GM21723 (cell line): ENCODE measurements around the gene ZNF581.
A peak's percentile ranks its signal among the peaks of the same experiment; 100 is the strongest.

Experiments used
- ATAC-seq: cut with Tn5 transposase; IDR thresholded peaks from one replicate; pipeline ENCODE4 v1.9.1; 2021; ENCODE audit warnings: mild to moderate bottlenecking, moderate library complexity; ENCODE audit not compliant: unreplicated experiment

Gene ZNF581

DNA sequence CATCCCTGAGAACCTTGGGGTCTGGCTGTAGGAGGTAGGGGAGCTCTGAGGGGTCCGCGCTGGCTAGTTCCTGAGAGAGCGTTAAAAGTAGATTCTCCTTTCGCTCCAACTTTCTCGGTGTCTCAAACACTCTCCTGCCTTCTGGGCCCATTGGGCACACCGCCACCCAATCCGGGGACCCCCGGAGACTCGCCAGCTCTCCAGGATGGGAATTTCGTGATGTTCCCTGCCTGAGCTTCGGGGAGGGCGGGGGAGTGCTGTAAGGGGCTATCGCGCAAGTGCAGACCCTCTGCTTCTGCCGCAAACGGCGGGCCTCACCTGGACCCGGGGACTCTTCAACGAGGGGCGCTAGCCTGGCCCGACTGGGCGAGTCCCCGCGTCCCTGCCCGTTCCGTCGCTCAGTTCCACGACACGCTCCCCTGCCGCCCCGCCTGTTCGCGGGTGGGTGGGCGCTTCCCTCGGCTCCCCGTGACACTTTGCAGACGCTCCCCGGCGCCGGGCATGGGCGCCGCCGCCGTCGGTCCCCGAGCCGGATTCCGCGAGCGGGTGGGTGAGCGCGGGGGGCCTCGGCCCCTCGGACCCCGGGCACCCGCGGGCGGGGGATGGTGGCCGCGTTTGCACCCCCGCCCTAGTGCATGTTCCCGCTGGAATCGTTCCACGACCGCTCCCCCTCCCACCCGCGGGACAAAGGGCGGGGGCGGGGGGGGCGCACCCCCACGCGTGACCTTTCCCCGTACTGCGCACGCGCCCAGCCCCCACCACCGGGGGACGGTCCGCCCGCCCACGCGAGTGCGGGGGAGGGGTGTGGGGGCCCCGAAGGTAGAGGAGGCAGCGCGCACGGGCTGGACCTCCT, 4.5 kb downstream of the ZNF581 start, which contains the start of gene CCDC106:
Gene CCDC106, plus strand, starts transcription at position 481 of the 853 bp plus-strand sequence. CDS start 835 bp downstream, outside the sequence.
- no peak for ATAC-seq

DNA sequence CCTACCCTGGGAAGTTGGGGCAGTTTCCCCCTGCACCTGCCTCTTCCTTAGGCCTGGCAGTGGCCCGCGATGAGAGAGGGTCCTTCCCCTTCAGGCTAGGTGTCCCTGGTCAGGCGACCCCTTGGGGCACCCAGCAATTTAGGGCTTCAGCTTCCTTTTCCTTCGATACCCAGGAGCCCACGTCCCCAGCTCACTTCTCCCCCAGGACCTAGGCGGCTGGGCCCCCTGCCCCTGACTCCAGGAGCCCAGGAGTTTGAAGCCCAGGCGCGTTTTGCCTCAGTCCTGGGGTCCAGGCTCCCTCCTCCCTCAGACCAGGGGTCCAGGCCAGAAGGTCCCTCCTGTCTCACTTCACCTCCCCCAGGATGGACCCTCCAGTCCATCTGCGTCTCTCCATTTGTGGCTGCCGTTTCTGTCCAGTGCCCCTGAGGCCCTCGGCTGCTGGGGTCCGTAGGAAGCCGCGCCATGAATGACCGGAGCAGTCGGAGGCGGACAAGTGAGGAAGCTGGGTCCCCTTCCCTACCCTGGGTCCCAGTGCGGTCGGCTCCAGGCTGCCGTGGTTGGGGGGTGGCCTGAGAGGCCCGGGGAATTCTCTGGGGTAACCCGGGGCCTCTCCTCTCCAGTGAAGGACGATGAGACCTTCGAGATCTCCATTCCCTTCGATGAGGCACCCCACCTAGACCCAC, 5.3 kb downstream of the ZNF581 start:
- ATAC-seq = no peak

GRCh38 chr19:55649268-55650125, 6.0 kb downstream of the ZNF581 start:
- no peak for ATAC-seq

GRCh38 chr19:55650126-55650557, 6.7 kb downstream of the ZNF581 start:
- ATAC-seq = no peak

DNA sequence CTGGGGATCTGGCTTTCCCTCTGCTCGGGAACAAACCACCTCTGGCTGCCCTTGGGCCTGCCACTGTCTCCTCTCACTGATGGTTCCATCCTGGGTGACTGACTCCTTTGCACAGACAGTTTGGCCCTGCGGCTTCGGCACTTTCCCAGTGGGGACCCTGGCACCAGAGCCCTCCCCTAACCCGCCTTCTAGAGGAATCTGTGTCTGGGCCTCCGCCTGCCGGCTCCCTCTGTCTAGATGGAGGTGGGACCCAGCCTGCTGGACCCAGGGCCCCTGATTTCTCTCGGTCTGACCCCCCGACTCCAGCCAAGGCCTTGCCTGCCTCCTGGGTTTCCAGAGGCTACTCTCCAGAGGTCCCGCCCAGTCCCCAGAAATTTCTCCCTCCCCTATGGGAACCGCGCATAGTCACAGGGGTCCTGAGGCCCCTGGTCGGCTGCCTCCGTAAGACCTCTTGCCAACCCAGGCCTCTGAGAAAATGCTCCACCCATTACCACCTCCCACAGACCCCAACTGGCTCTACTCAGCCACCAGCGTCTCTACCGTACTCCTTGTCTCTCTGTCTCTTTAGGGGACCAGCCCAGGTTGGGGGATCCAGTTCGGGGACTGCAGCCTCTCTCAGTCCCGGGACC, 7.3 kb downstream of the ZNF581 start:
- no peak for ATAC-seq

DNA sequence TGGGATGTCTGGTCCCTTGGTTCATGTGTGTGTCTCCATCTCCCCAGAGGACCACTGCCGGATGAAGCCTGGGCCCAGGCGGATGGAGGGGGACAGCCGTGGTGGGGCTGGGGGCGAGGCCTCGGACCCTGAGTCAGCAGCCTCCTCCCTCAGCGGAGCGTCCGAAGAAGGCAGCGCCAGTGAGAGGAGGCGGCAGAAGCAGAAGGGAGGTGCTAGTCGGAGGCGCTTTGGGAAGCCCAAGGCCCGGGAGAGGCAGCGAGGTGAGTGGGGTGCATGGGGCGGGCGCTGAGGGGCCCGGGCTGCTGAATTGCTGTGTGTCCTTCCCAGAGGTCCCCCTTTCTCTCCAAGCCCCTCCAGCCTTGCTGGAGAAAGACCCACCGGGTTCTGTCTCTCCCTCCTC, 7.8 kb downstream of the ZNF581 start:
- no peak for ATAC-seq

- no peak for ATAC-seq
These were observed 9.1 kb downstream of the ZNF581 start for GRCh38 chr19:55652311-55653128.

- ATAC-seq = peak; percentile 38
These were observed 10.3 kb downstream of the ZNF581 start for GRCh38 chr19:55653651-55654322.

DNA sequence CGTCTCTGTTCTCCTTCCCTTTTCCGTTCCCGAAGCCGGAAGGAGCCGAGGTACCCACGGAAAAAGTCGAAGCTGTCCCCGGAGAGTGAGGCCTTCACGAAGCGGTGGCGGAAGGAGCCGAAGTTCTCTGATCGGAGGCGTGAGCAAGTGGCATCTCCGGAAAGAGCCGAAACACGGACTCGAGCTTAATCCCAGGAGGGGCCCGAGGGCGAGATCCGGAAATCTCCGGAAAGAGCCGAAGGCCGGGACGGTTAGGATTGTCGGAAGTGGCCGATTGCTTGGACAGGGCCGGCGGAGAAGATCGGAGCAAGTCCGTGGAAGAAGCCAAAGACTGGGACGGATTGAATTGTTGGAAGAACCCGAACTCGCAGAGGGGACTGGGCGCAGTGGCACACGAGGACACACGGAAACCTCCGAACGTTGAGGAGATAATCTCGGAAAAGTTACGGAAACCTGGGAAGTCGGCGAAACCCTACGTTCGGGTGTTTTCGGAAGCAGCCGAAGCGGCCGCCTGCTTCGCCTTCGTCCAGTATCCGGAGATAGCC, 10.9 kb downstream of the ZNF581 start:
- peak; percentile 62 for ATAC-seq

GRCh38 chr19:55654868-55655647, 11.6 kb downstream of the ZNF581 start, which contains the start of gene U2AF2:
TSS of gene U2AF2 (plus strand) at chr19:55655035. CDS start at chr19:55655105, 70 bp downstream.
- ATAC-seq = peak; percentile 38

- ATAC-seq = no peak
These were observed 12.2 kb downstream of the ZNF581 start for GRCh38 chr19:55655648-55656040.

GRCh38 chr19:55656552-55656951, 13.1 kb downstream of the ZNF581 start:
- ATAC-seq = no peak

- ATAC-seq = no peak
These were observed 13.7 kb downstream of the ZNF581 start for GRCh38 chr19:55656988-55657747.

GRCh38 chr19:55658846-55659459, 15.5 kb downstream of the ZNF581 start:
- no peak for ATAC-seq

GRCh38 chr19:55659822-55660221, 16.4 kb downstream of the ZNF581 start:
- no peak for ATAC-seq

DNA sequence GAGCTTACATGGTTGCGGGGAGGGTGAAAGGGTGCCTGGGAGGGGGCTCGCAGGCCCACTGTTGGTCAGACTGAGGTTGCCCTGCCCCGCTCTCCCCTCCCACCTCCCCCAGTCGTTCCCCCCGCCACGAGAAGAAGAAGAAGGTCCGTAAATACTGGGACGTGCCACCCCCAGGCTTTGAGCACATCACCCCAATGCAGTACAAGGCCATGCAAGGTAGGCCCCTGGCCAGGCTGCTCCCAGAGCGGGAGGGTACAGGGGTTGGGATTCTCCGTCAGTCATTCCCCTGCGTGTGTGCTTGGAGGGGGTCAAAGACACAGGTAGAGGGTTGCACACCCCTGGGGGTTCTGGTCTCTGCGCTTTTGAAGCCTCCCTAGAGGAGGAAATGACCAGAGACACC, 17.0 kb downstream of the ZNF581 start:
- ATAC-seq = no peak

- ATAC-seq = no peak
These were observed 17.5 kb downstream of the ZNF581 start for GRCh38 chr19:55660991-55661390.
